Mucosa of descending colon (tissue), 3 donors: ENCODE results near the gene FMN1. TPM values are rescaled to one million over a fixed set of nuclear protein-coding genes. Genes with fewer than 3 reads are reported as not detected.
A peak's percentile ranks its signal among the peaks of the same experiment; 100 is the strongest.

ENCODE experiments used
- ATAC-seq: fragments of 200-7000 bp; cut with Tn5 transposase; one replicate; pipeline ENCODE4 v1.9.1; 2020; ENCODE audit warnings: mild to moderate bottlenecking, moderate library complexity
- DNase-seq, 3 donors: peaks; one replicate each; pipeline ENCODE4 v3.0.0-alpha.2; 2020
- H3K36me3 ChIP-seq: fragments of 200-600 bp; one replicate; pipeline ENCODE4 v1.8.0; 2021; ENCODE audit warnings: low read depth, mild to moderate bottlenecking
- H3K4me1 ChIP-seq: fragments of 200-600 bp; one replicate; pipeline ENCODE4 v1.8.0; 2021; ENCODE audit warnings: low read depth, mild to moderate bottlenecking
- H3K4me3 ChIP-seq: fragments of 200-600 bp; one replicate; pipeline ENCODE4 v1.8.0; 2021; ENCODE audit warnings: mild to moderate bottlenecking
- H3K9me3 ChIP-seq: fragments of 200-600 bp; one replicate; pipeline ENCODE4 v1.8.0; 2021; ENCODE audit warnings: mild to moderate bottlenecking
- CTCF ChIP-seq: fragments of 200-600 bp; IDR thresholded peaks from one replicate; pipeline ENCODE4 v1.8.0; 2022; ENCODE audit warnings: antibody characterized with exemption, mild to moderate bottlenecking
- intact Hi-C, 2 donors: fragments of 100-400 bp; cut with DNase I in 1 of 2; cut with micrococcal nuclease in 1 of 2; formaldehyde crosslinking; loops; one replicate each; pipeline versions ENCODE4 v1.11.0 to v1.11.1; 2022; cut with DNase I, micrococcal nuclease
- long read RNA-seq, 2 donors: library from polyadenylated mRNA; unstranded; transcript quantifications; one replicate each; pipeline ENCODE4 v2.0.0, GENCODE V29; 2019 to 2021
- total RNA-seq, 3 donors: library from RNA; stranded (reverse); fragmentation: NEBNext Ultra II Directional in 2 of 3; extraction: Animal tissue kit (Norgen Biotek cat#: 25700) in 2 of 3; gene quantifications; one replicate each; pipeline versions ENCODE4 v1.2.1 to v1.2.4, GENCODE V29; 2021 to 2023
- donor health status: DM: no; HTN: no; CAD: no; lungs with moderate emphysema.
- donor health status: DM: no; HTN: no; CAD: no.
- donor health status: DM: no; HTN: yes; CAD: no.

Gene FMN1
- total RNA-seq, result 10 to 100 TPM; 30.8 to 65.1 (median 43.4) TPM
- long read RNA-seq, donor 1, partial matches to known transcripts, result 0 of 2 reads
- long read RNA-seq, donor 1, other reads (novel, unspliced or antisense), result 2 of 2 reads
- long read RNA-seq, donor 2, full-length matches to known transcripts, result 5 of 8 reads
- long read RNA-seq, donor 2, partial matches to known transcripts, result 1 of 8 reads
- long read RNA-seq, donor 2, other reads (novel, unspliced or antisense), result 2 of 8 reads

GRCh38 chr15:33194704-33195670 lies at the start of gene FMN1:
Gene FMN1, minus strand, starts transcription at chr15:33194714. Its CDS starts 39,800 bp downstream, at chr15:33154914.
- Histone ChIP-seq H3K9me3 (no peaks in the 10 kb centered on the region), H3K4me3 (peak within 1 kb of the TSS; percentile 23), H3K4me1 (no peaks in the 10 kb centered on the region), H3K36me3 (no peaks in the 10 kb centered on the region)
- no peak for TF ChIP-seq CTCF
- ATAC-seq, result peak; percentile 100
- intact Hi-C loops, result no loop called here
- peak; percentile 94 to 97 (median 96) for DNase-seq

GRCh38 chr15:33243869-33244268 lies 49.4 kb upstream of the FMN1 start:
- TF ChIP-seq CTCF, result no peak
- H3K9me3 ChIP-seq, result no peaks in the 10 kb centered on the region
- no peak for ATAC-seq

GRCh38 chr15:33243393-33243792 lies 48.9 kb upstream of the FMN1 start:
- DNase-seq (no peak), ATAC-seq (no peak)
- Histone ChIP-seq H3K36me3 (no peaks in the 10 kb centered on the region), H3K4me1 (no peaks in the 10 kb centered on the region), H3K9me3 (no peaks in the 10 kb centered on the region), H3K4me3 (no peak overlapping the region)
- intact Hi-C loops, result no loop called here
- no peak for TF ChIP-seq CTCF

More at GRCh38 chr15:33243869-33244268, 49.4 kb upstream of the FMN1 start:
- Histone ChIP-seq H3K4me3 (no peak overlapping the region), H3K4me1 (no peaks in the 10 kb centered on the region), H3K36me3 (no peaks in the 10 kb centered on the region)
- DNase-seq, result no peak
- intact Hi-C loops, result no loop called here

- no peak for DNase-seq
- no peaks in the 10 kb centered on the region for H3K36me3 ChIP-seq
- no peak for TF ChIP-seq CTCF
- H3K4me1 ChIP-seq, result no peaks in the 10 kb centered on the region
- peak; percentile 14 for ATAC-seq
- intact Hi-C loops, result no loop called here
- H3K4me3 ChIP-seq, result no peak overlapping the region
- no peaks in the 10 kb centered on the region for H3K9me3 ChIP-seq
Measured at GRCh38 chr15:33242669-33243191, 48.2 kb upstream of the FMN1 start.

- Histone ChIP-seq H3K4me1 (no peaks in the 10 kb centered on the region), H3K36me3 (no peaks in the 10 kb centered on the region), H3K4me3 (no peak overlapping the region), H3K9me3 (no peaks in the 10 kb centered on the region)
- intact Hi-C loops, result no loop called here
- ATAC-seq (no peak), DNase-seq (no peak)
- TF ChIP-seq CTCF, result no peak
Measured at GRCh38 chr15:33242165-33242564, 47.7 kb upstream of the FMN1 start.
